ENCODE results near the gene SLC7A7. TPM values are rescaled to one million over a fixed set of nuclear protein-coding genes. Genes with fewer than 3 reads are reported as not detected.

SLC7A7 gene
- total and polyA plus RNA-seq, 2 of the 13 experiments (the other 11 are each of a cell fraction or from before 2014, with no cell fraction given): 0.13 to 0.63 TPM

- TF ChIP-seq ZBTB49 (CRISPR knock-in tag; IDR thresholded peaks at IDR 0.05; ENCODE audit: borderline replicate concordance) (no peak), PHF8 (CRISPR knock-in tag; IDR thresholded peaks at IDR 0.05) (no peak), EP300 (IDR thresholded peaks at IDR 0.05; ENCODE audit: low read depth in 2 of 2, low read length in 2 of 2) (no peak), EP300 (CRISPR knock-in tag; IDR thresholded peaks at IDR 0.05; ENCODE audit: borderline replicate concordance) (no peak), ZNF766 (CRISPR knock-in tag; IDR thresholded peaks at IDR 0.05; ENCODE audit: borderline replicate concordance) (no peak), IKZF5 (CRISPR knock-in tag; IDR thresholded peaks at IDR 0.05) (peak; percentile 96; the same call in 1 of the 2 replicates), HNRNPL (IDR thresholded peaks at IDR 0.05; ENCODE audit: low read depth, low read length) (no peak), SRF (IDR thresholded peaks at IDR 0.05; ENCODE audit: low read depth, low read length) (peak; percentile 57; the same call in 1 of the 2 replicates), LBX2 (CRISPR knock-in tag; IDR thresholded peaks at IDR 0.05; ENCODE audit: borderline replicate concordance) (no peak), SAP130 (CRISPR knock-in tag; IDR thresholded peaks at IDR 0.05; ENCODE audit: low read depth) (peak; percentile 43; the same call in 1 of the 2 replicates), RXRB (CRISPR knock-in tag; IDR thresholded peaks at IDR 0.05; ENCODE audit: borderline replicate concordance) (no peak), SOX6 (IDR thresholded peaks at IDR 0.05) (no peak), SOX6 (CRISPR knock-in tag; IDR thresholded peaks at IDR 0.05) (0 out of 2 replicates have a peak, but pooled peaks have one; percentile 13), HMGXB4 (CRISPR knock-in tag; IDR thresholded peaks at IDR 0.05; ENCODE audit: borderline replicate concordance in 1 of 2, low read depth in 1 of 2) (no peak), MLX (CRISPR knock-in tag; IDR thresholded peaks at IDR 0.05) (no peak), DMAP1 (CRISPR knock-in tag; IDR thresholded peaks at IDR 0.05) (peak; percentile 37; the same call in 1 of the 2 replicates)
Measured at GRCh38 chr14:22753586-22753985, 61.6 kb downstream of the SLC7A7 start (continued).

Measured in HepG2 (cell line).